GM12891 (cell line): Measurements from ENCODE around the gene USP12.

Experiments used
- POLR2A ChIP-seq: IDR thresholded peaks from 2 replicates; pipeline ENCODE4 v1.6.1; 2011; ENCODE audit warnings: low read depth, low read length, control low read depth
- POU2F2 ChIP-seq: IDR thresholded peaks from 2 replicates; pipeline ENCODE4 v1.6.1; 2011; ENCODE audit warnings: low read depth, mild to moderate bottlenecking, control low read depth, low read length, moderate library complexity
- TAF1 ChIP-seq: IDR thresholded peaks from 2 replicates; pipeline ENCODE4 v1.6.1; 2011; ENCODE audit warnings: low read depth, low read length, control low read depth

- TF ChIP-seq POLR2A (no peak), TAF1 (no peak), POU2F2 (no peak)
Observed at GRCh38 chr13:27183561-27184147, 12.0 kb upstream of the USP12 start.
